GM18907 (cell line): ENCODE data around the gene CACNA1C.
"Not testable (repeated sequence)": the region's sequence is repeated elsewhere in the genome, so short reads cannot be mapped to it uniquely, and the experiment has no call there.

ENCODE experiments used
- ATAC-seq: cut with Tn5 transposase; IDR thresholded peaks from one replicate; pipeline ENCODE4 v1.9.1; 2021; ENCODE audit warnings: mild to moderate bottlenecking, moderate library complexity; ENCODE audit not compliant: unreplicated experiment

CACNA1C gene

GRCh38 chr12:2248087-2248900, 195.5 kb downstream of the CACNA1C start:
- ATAC-seq, result no peak

- peak; percentile 79 for ATAC-seq
These were observed 196.2 kb downstream of the CACNA1C start for GRCh38 chr12:2248901-2249381.

- ATAC-seq, result no peak
These were observed 198.0 kb downstream of the CACNA1C start for GRCh38 chr12:2250797-2251196.

- no peak for ATAC-seq
These were observed 198.9 kb downstream of the CACNA1C start for GRCh38 chr12:2251526-2252209.

GRCh38 chr12:2255311-2255710, 202.5 kb downstream of the CACNA1C start:
- no peak for ATAC-seq

GRCh38 chr12:2255731-2256130, 202.9 kb downstream of the CACNA1C start:
- not testable (repeated sequence) for ATAC-seq

- ATAC-seq, result no peak
These were observed 203.7 kb downstream of the CACNA1C start for GRCh38 chr12:2256453-2256852.

GRCh38 chr12:2256915-2257314, 204.1 kb downstream of the CACNA1C start:
- no peak for ATAC-seq

- ATAC-seq, result no peak
These were observed 205.2 kb downstream of the CACNA1C start for GRCh38 chr12:2258025-2258424.

- ATAC-seq, result no peak
These were observed 206.6 kb downstream of the CACNA1C start for GRCh38 chr12:2259369-2259768.

- no peak for ATAC-seq
These were observed 207.7 kb downstream of the CACNA1C start for GRCh38 chr12:2260441-2260840.

GRCh38 chr12:2261708-2262107, 208.9 kb downstream of the CACNA1C start:
- no peak for ATAC-seq

GRCh38 chr12:2262449-2262848, 209.7 kb downstream of the CACNA1C start:
- no peak for ATAC-seq

- no peak for ATAC-seq
These were observed 211.1 kb downstream of the CACNA1C start for GRCh38 chr12:2263901-2264300.

- no peak for ATAC-seq
These were observed 212.0 kb downstream of the CACNA1C start for GRCh38 chr12:2264651-2265232.

GRCh38 chr12:2265461-2266167, 212.8 kb downstream of the CACNA1C start:
- no peak for ATAC-seq

GRCh38 chr12:2266666-2267620, 214.2 kb downstream of the CACNA1C start:
- ATAC-seq, result no peak

- ATAC-seq, result no peak
These were observed 215.1 kb downstream of the CACNA1C start for GRCh38 chr12:2267703-2268470.
